ENCODE data around the gene NDUFV1. TPM values are rescaled to one million over a fixed set of nuclear protein-coding genes. Genes with fewer than 3 reads are reported as not detected.
"Not testable (repeated sequence)": the region's sequence is repeated elsewhere in the genome, so short reads cannot be mapped to it uniquely, and the experiment has no call there.

The NDUFV1 gene
- total and polyA plus RNA-seq, 8 donors: 82.5 to 281 (median 115) TPM

GRCh38 chr11:67592880-67593564 lies 13.7 kb upstream of the NDUFV1 start:
- WGBS, 2 donors: 72 to 73% methylated on average over 12 of the region's 12 CpGs
- FAIRE-seq: no peak
- no peak overlapping the region for H3K4me3 ChIP-seq
- no peaks in the 10 kb centered on the region for H3K4me1 ChIP-seq
- intact Hi-C loops (cut with DNase I): no loop called here
- DNase-seq: no peak
- no peak for TF ChIP-seq CTCF (IDR thresholded peaks at IDR 0.05)
- no peak for ATAC-seq
- no peak overlapping the region for H3K27ac ChIP-seq
- H3K27me3 ChIP-seq: no peaks in the 10 kb centered on the region
- no peaks in the 10 kb centered on the region for H3K9me3 ChIP-seq
- no peaks in the 10 kb centered on the region for H3K36me3 ChIP-seq

GRCh38 chr11:67593565-67593905 lies 13.2 kb upstream of the NDUFV1 start:
- ATAC-seq (no peak), FAIRE-seq (no peak), DNase-seq (no peak)
- Histone ChIP-seq H3K36me3 (no peaks in the 10 kb centered on the region), H3K4me1 (no peaks in the 10 kb centered on the region), H3K27me3 (no peaks in the 10 kb centered on the region), H3K27ac (no peak overlapping the region), H3K4me3 (no peak overlapping the region), H3K9me3 (no peaks in the 10 kb centered on the region)
- intact Hi-C loops (cut with DNase I): no loop called here
- TF ChIP-seq CTCF (IDR thresholded peaks at IDR 0.05): no peak
- WGBS, 2 donors: 54 to 63% methylated on average over 3 of the region's 3 CpGs

- ATAC-seq (no peak), FAIRE-seq (no peak), DNase-seq (no peak)
- H3K4me3 ChIP-seq: no peak overlapping the region
- no peaks in the 10 kb centered on the region for H3K4me1 ChIP-seq
- H3K36me3 ChIP-seq: no peaks in the 10 kb centered on the region
- intact Hi-C loops (cut with DNase I): no loop called here
- 68 to 70% methylated on average over 3 of the region's 3 CpGs for WGBS, 2 donors
- no peaks in the 10 kb centered on the region for H3K27me3 ChIP-seq
- no peak for TF ChIP-seq CTCF (IDR thresholded peaks at IDR 0.05)
- no peaks in the 10 kb centered on the region for H3K9me3 ChIP-seq
- no peak overlapping the region for H3K27ac ChIP-seq
Observed at GRCh38 chr11:67594480-67594879, 12.3 kb upstream of the NDUFV1 start.

GRCh38 chr11:67596753-67597300 lies 9.9 kb upstream of the NDUFV1 start:
- TF ChIP-seq CTCF (IDR thresholded peaks at IDR 0.05): no peak
- no peak for DNase-seq
- H3K27me3 ChIP-seq: no peaks in the 10 kb centered on the region
- no peaks in the 10 kb centered on the region for H3K9me3 ChIP-seq
- no peak for FAIRE-seq
- WGBS, 2 donors: 92 to 98% methylated on average over 1 of the region's 1 CpG
- no peak overlapping the region for H3K4me3 ChIP-seq
- no peaks in the 10 kb centered on the region for H3K36me3 ChIP-seq
- ATAC-seq: no peak
- no peaks in the 10 kb centered on the region for H3K4me1 ChIP-seq
- intact Hi-C loops (cut with DNase I): no loop called here
- H3K27ac ChIP-seq: no peak overlapping the region

GRCh38 chr11:67597458-67597857 lies 9.3 kb upstream of the NDUFV1 start:
- H3K27me3 ChIP-seq; intact Hi-C loops (cut with DNase I); H3K36me3 ChIP-seq; H3K27ac ChIP-seq; H3K9me3 ChIP-seq; DNase-seq; H3K4me3 ChIP-seq; FAIRE-seq; ATAC-seq; H3K4me1 ChIP-seq: not testable (repeated sequence)
- WGBS, 2 donors: no CpG with 5 or more reads among the region's 3 CpGs

- intact Hi-C loops (cut with DNase I); H3K4me1 ChIP-seq; H3K9me3 ChIP-seq; FAIRE-seq; H3K4me3 ChIP-seq; H3K27me3 ChIP-seq; H3K27ac ChIP-seq; ATAC-seq; H3K36me3 ChIP-seq: not testable (repeated sequence)
- 88 to 92% methylated on average over 20 to 26 of the region's 26 CpGs for WGBS, 2 donors
- peak in 1 of 6 donors; percentile 38 for DNase-seq
Observed at GRCh38 chr11:67597963-67598362, 8.8 kb upstream of the NDUFV1 start.

Data from pancreas (tissue), 10 donors.